Body of pancreas (tissue), 4 donors: Measurements from ENCODE around the gene HECTD2. TPM values are rescaled to one million over a fixed set of nuclear protein-coding genes. Genes with fewer than 3 reads are reported as not detected.

ENCODE experiments used
- ATAC-seq: fragments of 150-250 bp; one replicate; pipeline ENCODE4 v1.9.1; 2016
- DNase-seq, 4 donors: peaks; one replicate each; pipeline ENCODE4 v3.0.0-alpha.2; 2019
- H3K27ac ChIP-seq, 4 donors: fragments of 200-600 bp; sonication (generic); 1 replicate in 3 of 4; 2 replicates in 1 of 4; pipeline versions ENCODE4 v1.5.1 to v1.6.1; 2016 to 2019; ENCODE audit warnings: mild to moderate bottlenecking in 1 of 4, mixed read lengths in 1 of 4, moderate library complexity in 1 of 4
- H3K27me3 ChIP-seq, 2 donors: fragments of 200-600 bp; sonication (generic); one replicate each; pipeline ENCODE4 v1.6.0; 2016; ENCODE audit warnings: mild to moderate bottlenecking in 1 of 2
- H3K36me3 ChIP-seq, 2 donors: fragments of 200-600 bp; sonication (generic); replicated peaks in 1 of 2; 2 replicates each; pipeline ENCODE4 v1.5.1; 2016; ENCODE audit warnings: low read depth in 2 of 2; ENCODE audit not compliant: insufficient read depth in 1 of 2
- H3K4me1 ChIP-seq: fragments of 200-600 bp; sonication (generic); one replicate; pipeline ENCODE4 v1.6.0; 2016
- H3K4me3 ChIP-seq, 2 donors: fragments of 200-600 bp; sonication (generic); 1 replicate in 1 of 2; 2 replicates in 1 of 2; pipeline ENCODE4 v1.5.1; 2016 to 2019
- H3K9me3 ChIP-seq, 3 donors: fragments of 200-600 bp; sonication (generic); 1 replicate in 2 of 3; 2 replicates in 1 of 3; pipeline ENCODE4 v1.5.1; 2016
- POLR2A ChIP-seq, 3 donors: fragments of 450-650 bp; IDR thresholded peaks; one replicate each; pipeline ENCODE4 v1.6.1; 2016; ENCODE audit warnings: antibody characterized with exemption in 3 of 3, mild to moderate bottlenecking in 2 of 3
- WGBS, 2 donors: methylation state at CpG; one replicate each; pipeline ENCODE4 v1.1.5; 2017; 5-methylcytosine and 5-hydroxymethylcytosine counted together
- intact Hi-C: fragments of 100-400 bp; cut with DNase I; formaldehyde crosslinking; loops from one replicate; pipeline ENCODE4 v1.15.1; 2023
- total RNA-seq, 2 donors: library from RNA; depleted of rRNA; stranded (reverse); fragments of >200 nt; gene quantifications; one replicate each; pipeline ENCODE4 v1.1.0, GENCODE V29; 2016
- TF ChIP-seq, protein P1 (sequence below), 7 experiments: fragments of 450-650 bp in 4 of 7; fragments of 200-600 bp in 3 of 7; sonication (generic) in 3 of 7; IDR thresholded peaks; one replicate each; pipeline ENCODE4 v1.5.1; 2016 to 2019; ENCODE audit warnings: antibody characterized with exemption in 7 of 7

HECTD2 gene
- total RNA-seq, 2 donors from 2014 or later, result 10.2 to 13.0 TPM

DNA sequence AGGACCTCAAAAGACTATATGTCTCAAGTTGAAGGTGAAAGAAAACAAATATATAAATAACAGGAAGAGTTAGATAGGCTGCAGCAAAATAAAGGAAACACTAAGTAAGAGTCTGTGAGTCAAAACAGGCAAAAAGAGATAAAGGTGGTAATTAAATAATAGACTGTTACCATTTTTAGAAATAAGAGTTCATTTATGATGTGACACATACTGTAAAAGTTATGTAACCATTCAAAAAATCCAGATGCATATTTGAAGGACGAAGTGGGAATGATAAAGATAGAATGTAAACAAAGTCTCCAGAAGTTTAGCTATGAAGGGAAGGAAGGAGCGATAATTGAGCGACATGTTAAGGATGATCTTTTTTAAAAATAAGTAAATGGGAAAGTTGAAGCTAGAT, 50.5 kb downstream of the HECTD2 start:
- WGBS, 2 donors, result 78 to 85% methylated on average over 3 of the region's 3 CpGs
- no peak for ATAC-seq

DNA sequence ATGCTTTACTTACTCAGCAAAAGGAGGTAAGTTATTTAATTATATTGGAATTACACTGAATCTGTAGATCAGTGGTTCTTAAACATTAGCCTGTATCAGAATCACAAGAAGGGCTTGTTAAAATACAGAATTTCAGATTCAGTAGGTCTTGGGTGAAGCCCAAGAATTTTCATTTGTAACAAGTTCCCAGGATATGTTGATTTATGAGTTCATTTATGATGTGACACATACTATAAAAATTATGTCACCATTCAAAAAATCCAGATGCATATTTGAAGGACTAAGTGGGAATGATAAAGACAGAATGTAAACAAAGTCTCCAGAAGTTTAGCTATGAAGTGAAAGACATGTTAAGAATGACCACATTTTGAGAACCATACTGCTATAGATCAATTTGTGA, 52.3 kb downstream of the HECTD2 start:
- Histone ChIP-seq H3K27me3 (no peaks in the 10 kb centered on the region), H3K27ac (no peak overlapping the region), H3K9me3 (no peaks in the 10 kb centered on the region), H3K4me1 (no peaks in the 10 kb centered on the region), H3K36me3 (peaks cover 0 to 4% of the 10 kb centered on the region in 2 donors), H3K4me3 (no peak overlapping the region)
- intact Hi-C loops, result no loop called here
- DNase-seq (no peak), ATAC-seq (no peak)
- no peak for TF ChIP-seq POLR2A (IDR thresholded peaks at IDR 0.05)
- TF ChIP-seq, protein P1, sequence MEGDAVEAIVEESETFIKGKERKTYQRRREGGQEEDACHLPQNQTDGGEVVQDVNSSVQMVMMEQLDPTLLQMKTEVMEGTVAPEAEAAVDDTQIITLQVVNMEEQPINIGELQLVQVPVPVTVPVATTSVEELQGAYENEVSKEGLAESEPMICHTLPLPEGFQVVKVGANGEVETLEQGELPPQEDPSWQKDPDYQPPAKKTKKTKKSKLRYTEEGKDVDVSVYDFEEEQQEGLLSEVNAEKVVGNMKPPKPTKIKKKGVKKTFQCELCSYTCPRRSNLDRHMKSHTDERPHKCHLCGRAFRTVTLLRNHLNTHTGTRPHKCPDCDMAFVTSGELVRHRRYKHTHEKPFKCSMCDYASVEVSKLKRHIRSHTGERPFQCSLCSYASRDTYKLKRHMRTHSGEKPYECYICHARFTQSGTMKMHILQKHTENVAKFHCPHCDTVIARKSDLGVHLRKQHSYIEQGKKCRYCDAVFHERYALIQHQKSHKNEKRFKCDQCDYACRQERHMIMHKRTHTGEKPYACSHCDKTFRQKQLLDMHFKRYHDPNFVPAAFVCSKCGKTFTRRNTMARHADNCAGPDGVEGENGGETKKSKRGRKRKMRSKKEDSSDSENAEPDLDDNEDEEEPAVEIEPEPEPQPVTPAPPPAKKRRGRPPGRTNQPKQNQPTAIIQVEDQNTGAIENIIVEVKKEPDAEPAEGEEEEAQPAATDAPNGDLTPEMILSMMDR (IDR thresholded peaks at IDR 0.05), result no peak

More for the DNA sequence above, 50.5 kb downstream of the HECTD2 start:
- Histone ChIP-seq H3K36me3 (peaks cover 0 to 4% of the 10 kb centered on the region in 2 donors), H3K27me3 (no peaks in the 10 kb centered on the region), H3K27ac (no peak overlapping the region), H3K9me3 (no peaks in the 10 kb centered on the region), H3K4me1 (no peaks in the 10 kb centered on the region), H3K4me3 (no peak overlapping the region)
- TF ChIP-seq, protein P1 (IDR thresholded peaks at IDR 0.05), result no peak
- TF ChIP-seq POLR2A (IDR thresholded peaks at IDR 0.05), result no peak
- intact Hi-C loops, result no loop called here
- DNase-seq, result no peak

DNA sequence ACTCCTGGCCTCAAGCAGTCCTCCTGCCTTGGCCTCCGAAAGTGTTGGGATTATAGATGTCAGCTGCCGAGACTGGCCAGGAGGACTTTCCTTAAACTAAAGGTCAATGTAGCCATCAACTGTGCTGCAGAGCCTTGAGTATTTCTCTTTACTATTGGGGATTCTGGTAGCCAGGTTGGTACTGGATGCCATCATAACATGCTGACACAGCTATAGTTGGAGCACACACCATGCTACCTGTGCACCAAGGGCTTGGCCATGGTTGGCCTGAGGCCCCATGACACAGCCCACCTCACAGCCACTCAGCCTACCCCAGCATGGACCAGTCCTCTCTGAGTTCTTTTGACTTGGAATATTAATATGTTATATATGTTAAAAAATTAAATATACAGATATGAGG, 54.4 kb downstream of the HECTD2 start:
- Histone ChIP-seq H3K36me3 (peaks cover 0 to 4% of the 10 kb centered on the region in 2 donors), H3K4me1 (no peaks in the 10 kb centered on the region), H3K27ac (no peak overlapping the region), H3K9me3 (no peaks in the 10 kb centered on the region), H3K4me3 (no peak overlapping the region), H3K27me3 (no peaks in the 10 kb centered on the region)
- intact Hi-C loops, result no loop called here
- ATAC-seq (no peak), DNase-seq (no peak)
- 94 to 100% methylated on average over 2 of the region's 2 CpGs for WGBS, 2 donors
- TF ChIP-seq, protein P1 (IDR thresholded peaks at IDR 0.05), result no peak
- TF ChIP-seq POLR2A (IDR thresholded peaks at IDR 0.05), result no peak

DNA sequence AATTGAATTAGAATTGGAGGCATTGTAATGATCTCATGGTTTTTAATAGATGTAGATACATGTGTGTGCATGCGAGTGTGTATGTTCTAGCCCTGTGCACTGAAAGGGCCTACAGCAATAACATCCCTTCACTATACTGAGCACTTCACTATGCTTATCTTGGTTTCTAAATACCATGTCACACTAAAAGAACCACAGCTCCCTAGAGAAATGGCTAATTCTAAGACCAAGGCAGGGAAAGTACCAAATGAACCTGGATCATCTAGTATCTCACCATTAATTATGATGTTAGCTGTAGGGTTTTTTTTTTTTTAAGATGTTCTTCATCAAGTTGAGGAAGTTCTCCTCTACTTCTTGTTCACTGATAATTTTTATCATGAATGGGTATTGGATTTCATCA, 55.1 kb downstream of the HECTD2 start:
- no peaks in the 10 kb centered on the region for H3K9me3 ChIP-seq
- 97 to 100% methylated on average over 1 of the region's 1 CpG for WGBS, 2 donors
- H3K4me3 ChIP-seq, result no peak overlapping the region
- TF ChIP-seq, protein P1 (IDR thresholded peaks at IDR 0.05), result no peak
- TF ChIP-seq POLR2A (IDR thresholded peaks at IDR 0.05), result no peak
- DNase-seq (no peak), ATAC-seq (no peak)
- no peaks in the 10 kb centered on the region for H3K4me1 ChIP-seq
- intact Hi-C loops, result no loop called here
- no peaks in the 10 kb centered on the region for H3K27me3 ChIP-seq
- H3K36me3 ChIP-seq, result peaks cover 0 to 4% of the 10 kb centered on the region in 2 donors
- H3K27ac ChIP-seq, result no peak overlapping the region

DNA sequence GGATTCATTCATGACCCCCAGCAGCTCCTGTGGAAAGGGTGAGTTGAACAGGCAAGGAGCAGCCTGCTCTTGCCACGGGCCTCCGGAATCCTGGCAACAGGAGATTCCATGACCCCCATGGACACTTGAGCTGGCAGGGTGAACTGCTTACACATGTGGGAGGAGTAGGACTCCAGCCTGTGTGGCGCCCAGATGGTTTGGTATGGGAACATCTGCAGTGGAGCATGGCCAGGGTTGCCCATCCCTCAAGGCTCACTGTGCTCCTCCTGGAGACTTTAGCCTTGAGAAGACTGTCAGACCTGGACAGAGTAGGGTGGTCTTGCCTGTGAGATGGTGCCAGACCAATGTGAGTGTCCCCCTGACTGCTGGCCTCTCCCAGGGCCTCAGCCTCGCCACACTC, 57.0 kb downstream of the HECTD2 start:
- TF ChIP-seq, protein P1 (IDR thresholded peaks at IDR 0.05), result no peak
- no peak for TF ChIP-seq POLR2A (IDR thresholded peaks at IDR 0.05)
- Histone ChIP-seq H3K9me3 (no peaks in the 10 kb centered on the region), H3K27ac (no peak overlapping the region), H3K4me1 (no peaks in the 10 kb centered on the region), H3K27me3 (no peaks in the 10 kb centered on the region), H3K4me3 (no peak overlapping the region), H3K36me3 (peaks cover 0 to 4% of the 10 kb centered on the region in 2 donors)
- 78 to 95% methylated on average over 1 to 4 of the region's 4 CpGs for WGBS, 2 donors
- ATAC-seq, result no peak
- intact Hi-C loops, result no loop called here
- DNase-seq, result no peak
